H4 (cell line): Measurements from ENCODE around the gene SH3BP5. TPM values are rescaled to one million over a fixed set of nuclear protein-coding genes. Genes with fewer than 3 reads are reported as not detected.

Source experiments
- DNase-seq: peaks from one replicate; pipeline ENCODE4 v3.0.0-alpha.2; 2015; ENCODE audit warnings: low spot score
- total RNA-seq: library from RNA; depleted of rRNA; stranded (reverse); fragments of >200 nt; shearing (Covaris generic); gene quantifications from 2 replicates; pipeline ENCODE4 v1.2.3, GENCODE V29; 2014

The SH3BP5 gene
- total RNA-seq, 1 experiment from 2014 or later = 12.4 TPM

DNA sequence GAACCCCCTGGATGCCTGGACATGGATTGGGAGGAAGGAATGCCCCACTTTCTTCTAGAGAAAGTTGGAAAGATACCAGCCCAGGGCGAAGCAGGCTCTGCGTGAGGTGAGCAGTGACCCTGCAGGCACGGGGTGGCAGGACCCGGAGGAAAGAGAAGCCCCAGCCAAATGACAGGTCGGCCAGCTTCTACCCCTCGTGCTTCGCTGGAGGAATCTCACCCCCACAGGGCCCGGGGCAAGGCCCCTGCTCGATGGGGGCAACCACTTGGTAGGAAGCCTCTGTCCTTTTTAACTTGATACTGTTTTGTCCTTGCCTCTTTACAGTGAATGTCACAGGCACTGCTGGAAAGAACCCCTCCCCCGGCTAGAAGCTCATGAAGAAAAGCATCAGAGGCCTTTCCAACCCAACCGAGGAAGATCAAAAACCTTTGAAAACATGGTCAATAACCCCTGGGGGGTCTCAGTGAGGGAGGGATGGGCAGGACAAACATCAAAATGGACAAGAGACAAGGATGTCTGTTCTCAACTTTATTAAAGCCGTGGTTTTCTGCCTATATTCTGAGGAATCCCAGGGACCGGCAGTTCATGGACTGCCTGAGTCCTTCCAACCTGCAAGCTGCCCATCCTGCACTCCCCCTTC, 54.4 kb downstream of the SH3BP5 start:
- no peak for DNase-seq

DNA sequence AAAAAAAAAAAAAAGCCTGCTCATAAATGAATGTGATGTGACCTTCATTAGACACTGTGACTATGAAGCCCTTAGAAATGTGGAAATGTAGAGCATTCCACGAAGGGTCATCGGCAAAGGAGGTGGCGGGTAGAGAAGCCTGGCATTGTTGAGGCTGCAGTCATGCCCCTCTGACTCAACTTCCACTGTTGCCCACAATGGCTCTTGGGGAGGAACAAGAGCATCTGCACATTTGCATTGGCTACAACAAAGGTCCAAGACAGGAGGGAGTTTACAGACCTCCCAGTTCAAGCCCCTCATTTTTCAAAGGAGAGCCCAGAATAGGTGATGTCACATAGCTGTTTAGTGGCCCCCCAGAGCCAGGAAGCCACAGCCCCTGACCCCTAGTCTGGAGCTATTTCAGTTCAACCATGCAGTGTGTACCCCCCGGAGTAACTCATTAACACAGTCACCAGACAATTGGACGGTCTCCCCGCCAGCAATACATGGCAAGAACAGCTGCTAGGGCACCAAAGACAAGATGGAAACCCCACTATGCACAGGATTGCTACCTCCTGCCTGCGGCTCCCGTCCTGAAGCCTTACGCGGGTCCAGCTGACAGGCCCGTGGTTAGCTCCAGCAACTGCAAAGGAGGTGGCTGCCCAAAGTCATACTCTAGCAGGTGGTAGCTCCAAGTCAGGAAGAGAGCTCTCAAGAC, 56.2 kb downstream of the SH3BP5 start:
- no peak for DNase-seq

DNA sequence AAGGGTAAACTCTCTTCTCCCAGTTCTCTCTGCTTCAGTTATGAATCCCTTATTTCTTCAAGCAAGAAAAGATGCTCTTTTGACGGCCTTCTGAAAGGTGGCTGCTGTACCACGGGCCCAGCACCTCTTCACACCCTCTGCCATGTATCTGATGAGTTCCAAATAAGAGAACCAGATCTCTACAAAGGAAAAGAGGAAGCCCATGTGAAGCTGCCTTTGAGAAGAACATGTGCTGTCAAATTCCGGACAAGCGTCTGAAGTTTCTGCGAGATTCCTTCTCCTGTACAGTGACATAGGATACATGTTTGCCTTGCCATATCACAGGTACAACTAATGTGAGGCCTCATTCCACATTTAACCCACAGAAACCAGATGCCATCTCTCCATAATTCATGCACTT, 59.2 kb downstream of the SH3BP5 start:
- DNase-seq = no peak

DNA sequence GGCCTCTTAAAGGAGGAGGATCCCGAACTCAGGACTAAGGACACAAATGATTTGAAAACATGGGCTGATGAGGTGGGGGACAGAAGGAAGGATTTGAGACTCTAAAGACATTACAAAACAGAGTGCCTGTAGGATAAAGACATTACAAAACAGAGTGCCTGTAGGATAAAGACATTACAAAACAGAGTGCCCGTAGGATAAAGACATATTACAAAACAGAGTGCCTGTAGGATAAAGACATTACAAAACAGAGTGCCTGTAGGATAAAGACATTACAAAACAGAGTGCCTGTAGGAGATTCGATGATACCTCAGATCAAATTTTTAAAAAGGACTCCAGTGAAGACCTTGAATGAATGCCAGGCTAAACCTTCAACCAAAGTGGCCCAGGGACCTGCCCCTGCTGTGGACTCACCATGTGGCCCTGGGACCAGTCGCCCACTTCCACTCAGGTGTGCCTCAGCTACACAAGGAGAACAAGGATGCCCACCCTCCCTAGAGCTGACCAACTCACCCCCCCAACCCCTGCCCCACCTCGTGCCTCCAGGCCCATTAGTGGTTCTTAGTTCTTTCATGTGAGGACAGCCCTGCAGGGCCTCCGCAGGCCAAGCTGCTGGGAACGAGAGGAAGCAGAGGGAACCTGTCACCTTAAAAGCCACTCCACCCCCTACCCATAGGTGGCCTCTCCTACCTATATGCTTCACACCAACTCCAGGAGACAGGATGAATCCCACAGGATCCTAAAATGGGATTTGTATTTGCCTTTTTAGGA, 59.8 kb downstream of the SH3BP5 start:
- no peak for DNase-seq

DNA sequence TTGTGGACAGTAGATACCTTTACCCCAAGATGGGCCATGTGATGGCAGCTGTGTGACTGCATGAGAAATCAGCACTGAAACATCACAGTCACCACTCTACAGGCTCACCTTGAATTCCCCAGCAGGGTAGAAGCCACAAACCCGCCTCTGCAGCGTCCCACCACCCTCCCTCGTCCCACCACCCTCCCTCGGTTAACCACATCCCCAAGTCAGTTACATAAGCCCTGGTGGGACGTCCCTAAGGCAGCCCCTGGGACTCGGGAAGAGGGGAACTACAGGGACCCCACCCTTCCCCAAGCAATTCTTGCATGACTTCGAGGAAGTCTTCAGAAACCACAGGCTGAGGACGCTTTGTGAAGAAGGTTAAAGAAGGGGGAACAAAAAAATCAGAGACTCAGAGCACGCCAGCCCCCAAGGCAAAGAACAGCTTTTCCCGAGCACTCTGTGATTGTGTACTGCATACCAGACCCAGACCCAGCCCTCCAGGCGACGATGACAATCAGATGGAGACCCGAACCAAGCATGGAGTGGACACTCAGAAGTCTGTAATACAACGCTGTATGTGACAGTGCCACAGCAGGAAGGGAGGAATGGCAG, 60.5 kb downstream of the SH3BP5 start:
- no peak for DNase-seq

DNA sequence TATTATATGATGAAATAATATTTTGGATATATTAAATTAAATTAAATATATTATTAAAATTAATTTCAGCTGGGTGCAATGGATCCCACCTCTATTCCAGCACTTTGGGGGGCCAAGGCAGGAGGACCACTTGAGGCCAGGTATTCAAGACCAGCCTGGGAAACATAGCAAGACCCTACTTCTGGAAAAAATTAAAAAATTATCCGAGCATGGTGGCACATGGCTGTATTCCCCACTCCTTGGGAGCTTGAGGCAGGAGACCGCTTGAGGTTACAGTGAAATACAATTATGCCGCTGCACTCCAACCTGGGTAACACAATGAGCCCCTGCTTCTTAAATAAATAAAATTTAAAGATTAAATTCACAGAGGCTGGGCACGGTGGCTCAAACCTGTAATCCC, 61.4 kb downstream of the SH3BP5 start:
- DNase-seq = no peak

DNA sequence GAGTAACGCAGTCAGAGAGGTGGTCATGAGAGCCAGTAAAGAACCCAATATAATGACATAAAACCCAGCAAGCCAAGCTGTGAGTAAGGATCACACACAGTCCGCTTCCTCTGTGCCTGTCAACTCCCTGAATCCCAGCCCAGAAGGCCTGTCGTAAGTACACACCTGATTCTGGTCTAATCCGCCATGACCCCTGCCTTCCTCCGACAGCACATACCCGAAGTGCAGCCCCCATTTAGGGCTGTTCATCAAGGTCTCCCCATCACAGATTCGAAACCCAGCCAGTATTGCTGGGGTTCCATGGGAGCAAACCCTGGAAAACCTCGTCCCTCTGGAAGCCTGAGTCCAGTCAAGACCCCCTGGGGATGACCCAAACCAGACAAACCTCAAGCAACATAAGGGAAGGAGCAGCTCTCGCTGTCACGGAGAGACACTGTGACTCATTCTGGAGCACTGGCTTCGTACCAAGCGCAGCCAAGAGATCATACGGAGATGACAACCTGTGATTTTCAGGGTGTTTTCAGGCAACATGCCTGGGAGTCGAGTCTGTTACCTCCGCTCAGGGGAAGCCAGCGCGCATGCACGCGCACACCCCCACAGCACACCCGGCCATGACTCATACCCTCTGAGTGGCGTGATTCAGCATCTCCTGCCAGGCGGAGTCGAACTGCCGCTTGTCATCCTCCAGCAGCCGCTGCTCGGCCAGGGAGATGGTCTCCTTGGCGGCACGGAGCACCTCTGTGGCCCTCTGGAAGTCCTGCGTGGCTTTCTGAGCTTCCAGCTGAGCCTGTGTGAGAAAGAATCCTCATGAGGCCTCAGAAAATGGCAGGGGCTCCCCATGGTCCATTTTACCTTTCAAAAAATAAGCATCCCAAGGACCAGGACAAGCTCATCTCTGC, 63.0 kb downstream of the SH3BP5 start:
- peak; percentile 98 for DNase-seq

DNA sequence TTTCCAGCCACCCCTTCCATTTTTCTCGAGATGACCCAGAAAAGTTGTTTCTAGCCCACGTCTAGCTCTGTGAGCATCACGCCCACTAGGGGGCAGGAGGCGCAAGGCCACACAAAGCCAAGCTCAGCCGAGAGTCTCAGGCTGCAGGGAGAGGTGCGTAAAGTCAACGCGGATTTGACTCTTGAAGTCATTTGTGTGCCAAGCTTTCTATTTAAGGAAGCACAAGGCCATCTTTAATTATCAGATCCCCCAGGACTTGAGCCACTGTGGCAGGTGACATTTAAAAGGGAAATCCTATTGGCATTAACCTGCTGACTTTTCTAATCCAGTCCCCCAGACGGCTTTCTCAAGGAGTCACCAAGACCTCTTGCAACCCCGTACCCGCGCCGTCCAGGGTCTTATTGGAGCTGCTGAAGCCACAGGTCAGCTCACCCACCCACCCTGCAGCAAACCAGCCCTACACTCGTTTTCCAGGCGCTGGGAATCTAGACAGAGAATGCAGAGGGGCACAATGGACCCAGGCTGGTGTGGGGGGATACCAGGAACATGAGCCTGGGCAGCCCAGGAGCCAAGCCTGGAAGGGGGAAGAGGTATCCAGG, 64.3 kb downstream of the SH3BP5 start:
- DNase-seq = peak; percentile 88

DNA sequence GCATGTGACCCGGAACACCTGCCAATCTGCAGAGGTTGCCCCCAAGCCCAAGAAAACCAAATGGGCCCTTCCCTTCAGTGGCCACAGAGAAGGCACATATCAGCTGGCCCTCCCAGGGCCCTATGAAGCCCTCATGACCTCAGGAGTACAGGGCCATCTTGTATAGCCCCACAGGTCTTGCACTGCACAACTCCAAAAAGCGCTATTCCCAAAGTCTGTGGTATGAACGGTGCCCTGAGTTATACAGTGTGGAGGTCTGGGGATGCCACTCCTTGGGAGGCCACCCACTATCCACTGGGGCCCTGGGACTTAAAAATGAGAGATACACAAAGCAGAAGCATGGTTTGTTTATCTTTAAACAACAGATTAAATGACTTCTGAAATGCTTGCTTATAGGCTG, 64.9 kb downstream of the SH3BP5 start:
- no peak for DNase-seq

DNA sequence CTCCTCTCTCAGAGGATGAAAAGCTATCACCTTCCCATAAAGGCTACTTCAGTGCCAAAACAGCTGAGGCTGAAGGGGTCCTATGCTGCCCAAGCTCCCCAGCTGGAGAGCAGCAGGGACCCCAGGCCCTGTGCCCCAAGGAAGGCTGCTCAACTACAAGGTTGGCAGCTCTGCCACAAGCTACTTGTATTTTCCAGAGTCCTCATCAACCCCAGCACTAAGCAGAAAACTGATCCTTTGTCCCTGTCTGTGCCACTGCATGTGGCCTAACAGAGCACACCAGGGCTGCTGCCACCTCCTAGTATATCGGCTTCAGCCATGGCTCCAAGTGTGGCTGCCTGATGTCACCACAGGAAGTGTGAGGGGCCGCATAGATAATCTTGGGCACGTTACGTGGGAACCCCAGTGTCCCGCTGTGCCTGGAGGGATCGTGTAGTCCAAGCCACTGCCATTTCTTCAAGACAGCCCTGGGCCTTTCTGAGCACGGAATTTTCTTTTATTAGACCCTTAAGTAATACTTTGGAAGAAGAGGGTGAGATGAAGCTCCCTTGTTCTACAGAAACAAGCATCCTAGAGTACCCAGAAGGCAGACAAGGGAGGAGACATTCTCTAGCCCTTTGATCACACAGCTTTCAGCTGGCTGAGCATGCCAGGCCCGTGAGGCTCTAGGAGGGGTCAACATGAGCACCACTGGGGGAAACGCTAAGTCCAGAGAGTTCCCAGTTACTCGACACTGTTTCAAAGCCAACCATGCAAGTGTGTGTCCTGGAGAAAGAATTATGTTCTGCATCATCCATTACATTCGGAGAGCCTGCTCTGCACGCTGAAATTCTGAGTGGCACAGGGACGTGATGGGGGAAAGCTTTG, 65.6 kb downstream of the SH3BP5 start:
- no peak for DNase-seq

DNA sequence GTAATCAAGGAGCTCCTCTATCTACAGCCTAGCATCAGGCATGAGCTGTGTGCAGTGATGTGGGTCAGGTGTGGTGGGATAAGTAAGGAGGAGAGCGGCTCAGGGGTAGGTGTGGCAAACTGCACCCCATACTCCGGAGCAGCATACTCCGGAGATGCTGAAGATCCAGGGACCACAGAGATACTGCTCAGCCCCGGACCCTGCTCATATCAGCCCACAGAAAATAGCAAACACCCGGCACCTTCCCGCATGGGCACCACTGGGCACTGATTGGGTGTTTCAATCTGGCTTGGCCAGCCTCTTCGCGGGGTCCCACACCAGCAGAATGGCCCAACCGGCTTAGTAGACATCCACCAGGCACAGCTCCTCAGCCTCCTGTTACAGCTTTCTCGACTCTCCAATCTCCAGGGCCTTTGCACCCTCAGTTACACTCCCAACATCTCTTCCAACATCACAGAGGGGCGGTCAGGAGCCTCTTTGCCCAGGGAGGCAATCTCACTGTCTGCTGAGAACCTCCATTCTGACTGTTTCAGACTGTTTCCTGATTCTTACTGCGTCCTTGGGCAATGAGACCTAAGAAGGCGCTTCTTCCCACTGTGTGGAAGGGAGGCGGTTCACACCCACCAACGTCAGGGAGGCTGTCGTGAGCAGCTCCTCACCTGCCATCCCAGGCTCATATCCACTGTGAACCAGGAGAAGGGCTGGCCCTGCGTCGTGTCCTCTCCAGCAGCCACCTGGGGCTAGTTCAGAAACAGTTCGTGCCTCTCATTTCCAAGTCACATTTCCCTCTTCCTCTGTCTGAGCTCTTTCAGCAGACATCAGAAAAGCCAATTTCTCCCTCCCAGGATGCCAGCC, 66.5 kb downstream of the SH3BP5 start:
- no peak for DNase-seq

DNA sequence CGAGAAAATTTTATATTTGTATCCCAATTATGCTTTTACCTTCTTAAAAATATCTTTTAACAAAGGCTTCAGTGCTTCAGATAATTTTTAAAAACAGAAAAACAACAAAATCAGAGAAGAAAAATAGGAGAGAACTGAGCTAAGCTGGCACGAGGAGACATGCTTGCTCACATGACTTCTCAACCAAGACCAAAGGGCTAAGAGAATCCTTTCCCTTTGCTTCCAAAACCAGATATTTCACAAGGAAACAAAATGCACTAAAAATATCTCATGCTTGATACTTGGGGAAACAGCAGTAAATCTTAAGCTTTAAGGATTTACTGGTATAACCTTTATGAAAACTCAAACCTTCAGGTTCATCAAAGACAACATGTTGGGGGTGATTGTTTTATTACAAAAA, 67.9 kb downstream of the SH3BP5 start:
- no peak for DNase-seq

DNA sequence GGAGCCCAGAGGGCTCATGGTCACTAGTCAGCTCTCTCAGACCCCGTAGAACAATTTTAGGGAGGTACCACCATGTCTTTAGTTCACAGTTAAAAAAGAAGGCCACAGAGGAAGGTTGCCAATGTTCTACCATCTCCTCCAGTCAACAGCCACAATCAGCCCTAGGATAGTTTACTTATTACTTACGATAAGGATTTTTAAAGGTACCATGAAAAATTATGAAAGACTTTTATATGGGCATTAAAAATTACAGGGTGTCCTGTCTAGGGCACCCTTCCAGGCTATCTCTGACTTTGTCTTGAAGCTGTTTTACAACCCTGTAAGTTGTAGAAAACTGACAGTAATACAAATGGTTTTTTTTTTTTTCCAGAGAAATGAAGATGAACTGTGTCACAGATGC, 68.5 kb downstream of the SH3BP5 start:
- no peak for DNase-seq

DNA sequence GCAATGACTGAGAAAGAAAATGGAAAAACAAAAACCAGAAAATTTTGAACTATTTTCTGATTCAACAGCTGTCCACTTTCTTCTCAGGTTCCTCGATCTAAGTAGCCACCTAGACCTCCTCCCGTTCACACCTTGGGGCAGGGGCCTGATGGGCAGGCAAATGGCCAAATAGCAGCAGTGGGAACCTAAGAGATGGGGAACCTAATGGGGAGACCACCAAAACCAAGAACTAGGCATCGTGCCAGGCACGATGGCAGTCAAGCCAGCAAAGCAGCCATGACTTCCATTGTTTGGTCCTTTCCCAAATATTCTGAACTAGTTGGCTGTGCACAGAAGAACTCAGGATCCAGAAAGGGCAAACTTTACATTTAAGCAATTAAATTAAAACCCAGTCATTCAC, 69.3 kb downstream of the SH3BP5 start:
- DNase-seq = no peak

DNA sequence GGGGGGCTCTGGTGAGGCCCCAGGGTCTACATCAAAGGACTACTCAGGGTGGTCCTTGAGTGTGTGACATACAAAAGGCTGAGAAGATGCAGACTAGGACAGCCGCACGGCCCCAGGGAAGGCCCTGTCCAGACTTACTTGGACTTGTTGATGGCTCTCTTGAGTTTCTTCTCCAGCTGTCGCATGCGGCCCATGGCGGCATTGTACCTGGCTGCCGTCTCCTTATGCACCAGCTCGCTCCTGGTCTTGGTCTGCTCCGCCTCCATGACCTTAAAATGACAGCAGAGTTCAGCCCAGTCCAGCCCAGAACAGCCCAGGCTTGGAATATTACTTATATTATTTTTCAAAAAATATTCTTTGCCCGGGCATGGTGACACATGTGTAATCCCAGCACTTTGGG, 70.4 kb downstream of the SH3BP5 start:
- DNase-seq = no peak

DNA sequence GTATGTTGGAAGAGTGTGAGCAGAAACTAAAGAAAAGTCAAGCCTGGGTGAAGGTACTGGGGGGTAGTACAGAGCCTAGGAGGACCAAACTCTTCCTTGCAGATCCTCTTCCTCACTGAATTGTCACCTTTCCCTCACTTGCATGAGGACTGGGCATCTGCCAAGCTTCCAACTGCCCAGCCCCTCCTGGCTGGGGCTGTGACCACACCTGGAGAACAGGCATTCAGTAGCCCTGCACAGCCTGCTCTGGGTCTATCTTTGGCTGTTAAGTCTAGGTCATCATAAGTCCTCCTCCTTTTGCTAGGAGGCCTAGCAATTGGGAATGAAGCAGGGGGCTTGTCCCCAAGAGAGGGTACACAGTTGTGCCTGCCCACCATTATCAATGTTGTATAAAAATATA, 71.1 kb downstream of the SH3BP5 start:
- DNase-seq = no peak

DNA sequence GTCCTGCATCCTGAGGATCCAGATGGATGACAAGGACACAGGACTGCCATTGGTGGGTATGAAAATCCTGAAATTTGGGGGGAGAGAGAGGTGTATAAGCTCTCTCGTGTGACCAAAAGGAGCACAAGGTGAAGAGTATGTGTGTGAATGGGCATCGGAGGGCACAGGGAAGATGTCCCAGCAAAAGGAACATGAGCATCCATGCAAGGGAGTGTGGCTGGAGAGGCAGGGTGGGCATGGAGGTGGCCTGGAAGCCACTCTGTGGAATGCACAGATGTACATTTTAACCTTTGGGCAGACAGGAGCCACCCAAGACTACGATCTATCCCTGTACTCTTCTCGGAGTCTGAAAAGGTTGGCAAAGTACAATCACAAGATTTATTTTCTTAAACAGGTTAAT, 71.9 kb downstream of the SH3BP5 start:
- no peak for DNase-seq

DNA sequence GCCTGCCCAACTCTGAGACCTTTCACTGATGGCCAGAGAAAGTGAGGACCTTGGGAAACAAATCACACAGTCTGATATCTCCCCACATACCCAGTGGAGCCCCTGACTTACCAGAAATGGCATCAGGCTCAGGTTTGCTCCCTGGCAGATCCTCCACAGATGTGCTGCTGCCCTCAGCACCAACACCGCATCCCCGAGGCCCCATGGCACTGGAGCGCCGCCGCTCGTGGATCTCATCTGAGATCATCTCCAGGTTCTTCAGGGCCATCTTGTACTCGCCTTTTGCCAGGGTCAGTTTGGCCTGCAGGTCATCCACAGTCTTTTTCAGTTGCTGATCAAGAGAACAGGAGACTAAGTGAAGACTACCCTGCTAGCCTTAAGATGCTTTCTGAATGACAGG, 73.7 kb downstream of the SH3BP5 start:
- DNase-seq = no peak

DNA sequence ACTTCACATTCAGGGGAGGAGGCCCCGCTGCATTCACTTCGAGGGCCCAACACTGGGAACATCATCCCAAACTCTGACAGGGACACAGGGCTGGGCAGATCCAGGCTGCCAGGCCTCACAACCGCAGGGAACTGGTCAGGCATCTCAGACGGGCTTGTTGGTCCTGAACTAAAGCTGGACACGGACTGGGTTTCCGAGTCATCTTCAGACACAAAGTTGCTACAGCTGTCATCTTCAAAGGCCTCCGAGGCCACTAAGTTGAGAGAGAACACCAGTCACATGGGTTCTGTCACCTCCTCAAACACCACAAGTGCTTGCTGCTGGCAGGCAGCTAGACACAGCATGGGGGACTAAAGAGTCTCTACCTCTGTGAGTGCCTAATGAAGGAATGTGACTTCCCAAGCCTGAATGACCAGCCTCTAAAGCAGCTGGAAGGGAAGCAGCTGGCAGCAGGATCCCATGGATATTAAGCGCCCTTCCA, 75.5 kb downstream of the SH3BP5 start:
- no peak for DNase-seq
